Ishikawa (cell line): ENCODE results near the gene CETN3.
A peak's percentile ranks its signal among the peaks of the same experiment; 100 is the strongest.

Experiments
- CEBPB ChIP-seq: IDR thresholded peaks from 2 replicates; pipeline ENCODE4 v1.6.1; 2012
- CREB1 ChIP-seq: IDR thresholded peaks from 2 replicates; pipeline ENCODE4 v1.6.1; 2012; ENCODE audit warnings: low read depth
- EGR1 ChIP-seq: IDR thresholded peaks from 2 replicates; pipeline ENCODE4 v1.6.1; 2012
- EP300 ChIP-seq: IDR thresholded peaks from 2 replicates; pipeline ENCODE4 v1.6.1; 2012; ENCODE audit warnings: borderline replicate concordance
- FOXM1 ChIP-seq: IDR thresholded peaks from 2 replicates; pipeline ENCODE4 v1.6.1; 2012; ENCODE audit warnings: low read depth, borderline replicate concordance
- NFIC ChIP-seq: IDR thresholded peaks from 2 replicates; pipeline ENCODE4 v1.6.1; 2012
- RAD21 ChIP-seq: IDR thresholded peaks from 2 replicates; pipeline ENCODE4 v1.6.1; 2012; ENCODE audit warnings: low read depth
- TAF1 ChIP-seq: IDR thresholded peaks from 2 replicates; pipeline ENCODE4 v1.6.1; 2012; ENCODE audit warnings: low read depth, mild to moderate bottlenecking
- TCF12 ChIP-seq: IDR thresholded peaks from 2 replicates; pipeline ENCODE4 v1.6.1; 2012; ENCODE audit warnings: low read depth
- TEAD4 ChIP-seq: IDR thresholded peaks from 2 replicates; pipeline ENCODE4 v1.6.1; 2012
- USF1 ChIP-seq: IDR thresholded peaks from 2 replicates; pipeline ENCODE4 v1.6.1; 2012
- YY1 ChIP-seq: IDR thresholded peaks from 2 replicates; pipeline ENCODE4 v1.6.1; 2012; ENCODE audit warnings: low read depth
- ZBTB7A ChIP-seq: IDR thresholded peaks from 2 replicates; pipeline ENCODE4 v1.6.1; 2012; ENCODE audit warnings: low read depth
- TF ChIP-seq, protein P1 (sequence below): IDR thresholded peaks from 2 replicates; pipeline ENCODE4 v1.6.1; 2012
- TF ChIP-seq, protein P2 (sequence below): IDR thresholded peaks from 2 replicates; pipeline ENCODE4 v1.6.1; 2012; ENCODE audit warnings: low read depth, mild to moderate bottlenecking

Gene CETN3

GRCh38 chr5:90406466-90406865, 3.1 kb downstream of the CETN3 start:
- no peak for TF ChIP-seq RAD21
- TF ChIP-seq TEAD4 = no peak
- no peak for TF ChIP-seq EGR1
- no peak for TF ChIP-seq CEBPB
- TF ChIP-seq YY1 = no peak
- TF ChIP-seq TAF1 = no peak
- TF ChIP-seq NFIC = no peak
- TF ChIP-seq CREB1 = no peak
- TF ChIP-seq, protein P1, sequence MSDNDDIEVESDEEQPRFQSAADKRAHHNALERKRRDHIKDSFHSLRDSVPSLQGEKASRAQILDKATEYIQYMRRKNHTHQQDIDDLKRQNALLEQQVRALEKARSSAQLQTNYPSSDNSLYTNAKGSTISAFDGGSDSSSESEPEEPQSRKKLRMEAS = no peak
- TF ChIP-seq, protein P2, sequence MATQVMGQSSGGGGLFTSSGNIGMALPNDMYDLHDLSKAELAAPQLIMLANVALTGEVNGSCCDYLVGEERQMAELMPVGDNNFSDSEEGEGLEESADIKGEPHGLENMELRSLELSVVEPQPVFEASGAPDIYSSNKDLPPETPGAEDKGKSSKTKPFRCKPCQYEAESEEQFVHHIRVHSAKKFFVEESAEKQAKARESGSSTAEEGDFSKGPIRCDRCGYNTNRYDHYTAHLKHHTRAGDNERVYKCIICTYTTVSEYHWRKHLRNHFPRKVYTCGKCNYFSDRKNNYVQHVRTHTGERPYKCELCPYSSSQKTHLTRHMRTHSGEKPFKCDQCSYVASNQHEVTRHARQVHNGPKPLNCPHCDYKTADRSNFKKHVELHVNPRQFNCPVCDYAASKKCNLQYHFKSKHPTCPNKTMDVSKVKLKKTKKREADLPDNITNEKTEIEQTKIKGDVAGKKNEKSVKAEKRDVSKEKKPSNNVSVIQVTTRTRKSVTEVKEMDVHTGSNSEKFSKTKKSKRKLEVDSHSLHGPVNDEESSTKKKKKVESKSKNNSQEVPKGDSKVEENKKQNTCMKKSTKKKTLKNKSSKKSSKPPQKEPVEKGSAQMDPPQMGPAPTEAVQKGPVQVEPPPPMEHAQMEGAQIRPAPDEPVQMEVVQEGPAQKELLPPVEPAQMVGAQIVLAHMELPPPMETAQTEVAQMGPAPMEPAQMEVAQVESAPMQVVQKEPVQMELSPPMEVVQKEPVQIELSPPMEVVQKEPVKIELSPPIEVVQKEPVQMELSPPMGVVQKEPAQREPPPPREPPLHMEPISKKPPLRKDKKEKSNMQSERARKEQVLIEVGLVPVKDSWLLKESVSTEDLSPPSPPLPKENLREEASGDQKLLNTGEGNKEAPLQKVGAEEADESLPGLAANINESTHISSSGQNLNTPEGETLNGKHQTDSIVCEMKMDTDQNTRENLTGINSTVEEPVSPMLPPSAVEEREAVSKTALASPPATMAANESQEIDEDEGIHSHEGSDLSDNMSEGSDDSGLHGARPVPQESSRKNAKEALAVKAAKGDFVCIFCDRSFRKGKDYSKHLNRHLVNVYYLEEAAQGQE = no peak
- TF ChIP-seq TCF12 = no peak
- no peak for TF ChIP-seq FOXM1
- no peak for TF ChIP-seq USF1
- no peak for TF ChIP-seq ZBTB7A
- TF ChIP-seq EP300 = no peak

GRCh38 chr5:90402521-90403255, 6.9 kb downstream of the CETN3 start:
- TF ChIP-seq RAD21 (no peak), FOXM1 (no peak), EGR1 (no peak), NFIC (no peak), TEAD4 (no peak), TAF1 (no peak), CEBPB (no peak), EP300 (no peak), YY1 (no peak), USF1 (no peak), TCF12 (no peak), ZBTB7A (no peak), CREB1 (no peak)
- TF ChIP-seq, protein P2 = no peak
- TF ChIP-seq, protein P1 = no peak

DNA sequence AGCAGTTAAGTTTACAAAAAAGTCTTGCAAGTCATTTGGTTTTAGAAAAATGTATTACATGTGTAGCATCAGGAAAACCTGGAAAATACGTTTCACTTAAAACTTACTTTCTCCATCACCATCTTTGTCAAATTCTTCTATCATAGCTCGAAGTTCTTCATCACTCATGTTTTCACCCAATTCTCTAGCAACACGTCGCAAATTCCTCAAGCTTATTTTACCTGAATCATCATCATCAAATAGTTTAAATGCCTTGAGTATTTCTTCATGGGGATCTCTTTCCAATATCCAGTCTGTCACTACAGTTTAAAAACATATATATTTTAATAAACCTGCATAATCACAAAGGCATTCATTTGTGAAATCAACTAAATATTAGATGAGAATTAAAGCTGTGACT, 10.3 kb downstream of the CETN3 start:
- TF ChIP-seq CREB1 (no peak), USF1 (no peak)

- TF ChIP-seq USF1 = no peak
- no peak for TF ChIP-seq CREB1
- no peak for TF ChIP-seq TCF12
Observed at GRCh38 chr5:90398726-90399125, 10.8 kb downstream of the CETN3 start.

GRCh38 chr5:90395005-90395404, 14.6 kb downstream of the CETN3 start:
- TF ChIP-seq EP300 = no peak
- TF ChIP-seq CEBPB = peak; percentile 53; the same call in 1 of the 2 replicates

DNA sequence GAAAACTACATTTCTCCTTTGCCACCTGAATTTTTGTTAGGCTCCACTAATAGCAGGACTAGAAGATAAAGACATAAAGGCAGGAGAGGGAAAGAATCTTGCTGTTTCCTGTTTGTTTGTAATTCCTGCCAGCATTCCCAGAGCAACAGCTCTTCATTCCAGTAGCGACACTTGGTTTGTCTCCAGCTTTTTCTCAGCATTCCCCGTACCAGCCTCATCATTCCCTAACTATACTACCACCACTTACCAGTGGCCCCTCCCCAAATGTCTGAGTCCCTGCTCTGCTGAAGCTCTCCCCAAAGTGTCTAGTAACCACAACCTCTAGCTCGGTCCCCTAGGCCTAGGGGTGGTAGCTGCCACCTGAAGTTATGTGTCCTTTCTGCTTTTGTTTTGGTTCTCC, 18.6 kb downstream of the CETN3 start:
- TF ChIP-seq ZBTB7A = no peak
- TF ChIP-seq FOXM1 = no peak
